Measurements from ENCODE around the gene LRRC25.
A peak's percentile ranks its signal among the peaks of the same experiment; 100 is the strongest.
"Not testable (repeated sequence)": the region's sequence is repeated elsewhere in the genome, so short reads cannot be mapped to it uniquely, and the experiment has no call there.

Gene LRRC25

DNA sequence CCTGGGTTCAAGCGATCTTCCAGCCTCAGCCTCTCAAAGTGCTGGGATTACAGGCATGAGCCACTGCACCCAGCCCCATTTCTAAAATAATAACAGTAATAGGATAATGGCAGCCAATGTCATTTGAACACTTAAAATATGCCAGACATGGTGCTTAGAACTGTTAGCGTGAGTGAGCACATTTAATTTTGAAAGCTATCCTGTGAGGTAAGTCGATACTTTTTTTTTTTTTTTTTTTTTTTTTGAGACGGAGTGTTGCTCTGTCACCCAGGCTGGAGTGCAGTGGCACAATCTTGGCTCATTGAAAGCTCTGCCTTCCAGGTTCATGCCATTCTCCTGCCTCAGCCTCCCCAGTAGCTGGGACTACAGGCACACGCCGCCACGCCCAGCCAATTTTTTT is 42.7 kb downstream of the LRRC25 start:
- POLR2A ChIA-PET; H3K9me3 ChIP-seq (ENCODE audit: control extremely low read depth in 1 of 5, control insufficient read depth in 4 of 5, insufficient read depth in 2 of 5, low read depth in 1 of 5, low read length in 4 of 5); H3K4me3 ChIP-seq (ENCODE audit: control insufficient read depth in 1 of 7, extremely low read depth in 1 of 7, insufficient read depth in 4 of 7, low read depth in 2 of 7, low read length in 6 of 7); DNase-seq; H3K27ac ChIP-seq (ENCODE audit: insufficient read depth in 1 of 2, low read depth in 1 of 2, low read length in 2 of 2, poor library complexity in 1 of 2, severe bottlenecking in 2 of 2); H3K27me3 ChIP-seq (replicated peaks in 2 of 5; ENCODE audit: control insufficient read depth in 4 of 5, insufficient read depth in 5 of 5, low read length in 4 of 5); H3K4me1 ChIP-seq (ENCODE audit: control extremely low read depth in 1 of 4, control insufficient read depth in 4 of 4, insufficient read depth in 4 of 4, low read length in 3 of 4): not testable (repeated sequence)
- peaks cover 19 to 49% (median 29%) of the 10 kb centered on the region in 4 experiments for H3K36me3 ChIP-seq (ENCODE audit: control insufficient read depth in 4 of 4, insufficient read depth in 4 of 4, low read length in 3 of 4)
- WGBS (ENCODE audit: insufficient coverage) = 93% methylated on average over 2 of the region's 7 CpGs
- CTCF ChIA-PET = interaction anchor here (0.8 to 4.1 kb wide), 5 partner anchors 8 to 56 kb away, joined by 3 to 16 read pairs (median 3); no protein-coding TSS in a partner anchor

DNA sequence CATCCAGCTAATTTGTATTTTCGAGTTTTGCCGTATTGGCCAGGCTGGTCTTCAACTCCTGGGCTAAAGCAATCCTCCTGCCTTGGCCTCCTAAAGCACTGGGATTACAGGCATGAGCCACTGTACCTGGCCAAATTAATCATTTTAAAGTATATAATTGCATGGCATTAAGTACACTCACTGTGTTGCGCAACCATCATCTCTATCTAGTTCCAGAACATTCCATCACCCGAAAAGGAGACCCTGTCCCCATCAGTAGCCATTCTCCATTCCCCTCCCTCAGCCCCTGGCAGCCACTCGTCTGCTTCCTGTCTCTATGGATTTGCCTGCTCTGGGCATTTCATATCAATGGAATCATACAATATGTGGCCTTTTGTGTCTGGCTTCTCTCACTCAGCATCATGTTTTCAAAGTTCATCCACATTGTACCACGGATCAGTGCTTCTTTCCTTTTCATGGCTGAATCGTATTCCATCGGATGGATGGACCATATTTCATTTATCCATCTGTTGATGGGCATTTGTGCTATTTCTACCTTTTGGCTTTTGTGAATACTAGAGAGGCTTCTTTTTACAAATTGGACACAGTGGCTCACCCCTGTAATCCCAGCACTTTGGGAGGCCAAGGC is 43.9 kb downstream of the LRRC25 start:
- H3K4me1 ChIP-seq (ENCODE audit: control extremely low read depth in 1 of 4, control insufficient read depth in 4 of 4, insufficient read depth in 4 of 4, low read length in 3 of 4) = no peaks in the 10 kb centered on the region
- H3K27me3 ChIP-seq (replicated peaks in 2 of 5; ENCODE audit: control insufficient read depth in 4 of 5, insufficient read depth in 5 of 5, low read length in 4 of 5) = no peaks in the 10 kb centered on the region
- H3K27ac ChIP-seq (ENCODE audit: insufficient read depth in 1 of 2, low read depth in 1 of 2, low read length in 2 of 2, poor library complexity in 1 of 2, severe bottlenecking in 2 of 2) = no peak overlapping the region
- WGBS (ENCODE audit: insufficient coverage) = 98% methylated on average over 6 of the region's 8 CpGs
- H3K9me3 ChIP-seq (ENCODE audit: control extremely low read depth in 1 of 5, control insufficient read depth in 4 of 5, insufficient read depth in 2 of 5, low read depth in 1 of 5, low read length in 4 of 5) = peaks cover 0 to 4% (median 0%) of the 10 kb centered on the region in 5 experiments
- ChIA-PET POLR2A (no interaction called here), CTCF (interaction anchor here (0.9 to 4.1 kb wide), 4 partner anchors 35 to 58 kb away, joined by 3 to 16 read pairs (median 4); no protein-coding TSS in a partner anchor)
- DNase-seq = no peak
- H3K4me3 ChIP-seq (ENCODE audit: control insufficient read depth in 1 of 7, extremely low read depth in 1 of 7, insufficient read depth in 4 of 7, low read depth in 2 of 7, low read length in 6 of 7) = no peak overlapping the region
- H3K36me3 ChIP-seq (ENCODE audit: control insufficient read depth in 4 of 4, insufficient read depth in 4 of 4, low read length in 3 of 4) = peaks cover 17 to 38% (median 25%) of the 10 kb centered on the region in 4 experiments

DNA sequence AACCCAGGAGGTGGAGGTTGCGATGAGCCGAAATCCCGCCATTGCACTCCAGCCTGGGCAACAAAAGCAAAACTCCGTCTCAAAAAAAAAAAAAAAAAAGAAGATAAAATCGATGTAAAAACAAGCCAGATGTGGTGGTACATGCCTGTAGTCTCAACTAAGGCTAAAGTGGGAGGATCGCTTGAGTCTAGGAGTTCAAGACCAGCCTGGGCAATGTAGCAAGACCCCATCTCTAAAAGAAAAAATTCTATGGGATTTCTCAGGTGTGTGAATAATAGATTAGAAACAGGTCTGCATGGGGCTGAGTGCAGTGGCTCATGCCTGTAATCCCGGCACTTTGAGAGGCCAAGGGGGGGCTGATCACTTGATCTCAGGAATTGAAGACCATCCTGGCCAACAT is 45.9 kb downstream of the LRRC25 start:
- Histone ChIP-seq H3K4me3 (ENCODE audit: control insufficient read depth in 1 of 7, extremely low read depth in 1 of 7, insufficient read depth in 4 of 7, low read depth in 2 of 7, low read length in 6 of 7) (no peak overlapping the region), H3K9me3 (ENCODE audit: control extremely low read depth in 1 of 5, control insufficient read depth in 4 of 5, insufficient read depth in 2 of 5, low read depth in 1 of 5, low read length in 4 of 5) (no peaks in the 10 kb centered on the region), H3K36me3 (ENCODE audit: control insufficient read depth in 4 of 4, insufficient read depth in 4 of 4, low read length in 3 of 4) (peaks cover 8 to 31% (median 16%) of the 10 kb centered on the region in 4 experiments), H3K27me3 (replicated peaks in 2 of 5; ENCODE audit: control insufficient read depth in 4 of 5, insufficient read depth in 5 of 5, low read length in 4 of 5) (no peaks in the 10 kb centered on the region), H3K4me1 (ENCODE audit: control extremely low read depth in 1 of 4, control insufficient read depth in 4 of 4, insufficient read depth in 4 of 4, low read length in 3 of 4) (no peaks in the 10 kb centered on the region), H3K27ac (ENCODE audit: insufficient read depth in 1 of 2, low read depth in 1 of 2, low read length in 2 of 2, poor library complexity in 1 of 2, severe bottlenecking in 2 of 2) (no peak overlapping the region)
- ChIA-PET CTCF (interaction anchor here (1.0 to 6.1 kb wide), 4 partner anchors 9 to 61 kb away, joined by 3 to 100 read pairs (median 30); partner anchors contain the start of gene LRRC25), POLR2A (no interaction called here)
- WGBS (ENCODE audit: insufficient coverage) = 100% methylated on average over 5 of the region's 7 CpGs
- no peak for DNase-seq

DNA sequence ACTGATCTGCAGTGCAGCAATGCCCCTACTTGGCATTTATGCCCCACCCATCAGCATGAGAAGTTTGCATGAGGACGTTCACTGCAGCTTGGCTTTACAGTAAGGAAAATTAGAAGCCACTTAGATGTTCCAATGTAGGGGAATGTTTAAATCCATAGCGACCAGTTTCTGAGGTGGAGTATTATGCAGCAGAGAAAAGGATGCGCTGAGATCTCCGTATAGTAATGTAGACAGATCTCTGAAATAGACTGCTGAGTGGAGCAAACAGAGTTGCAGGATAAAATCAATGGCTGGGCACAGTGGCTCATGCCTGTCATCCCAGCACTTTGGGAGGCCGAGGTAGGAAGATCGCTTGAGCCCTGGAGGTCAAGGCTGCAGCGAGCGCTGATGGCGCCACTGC is 46.9 kb downstream of the LRRC25 start:
- DNase-seq = no peak
- H3K9me3 ChIP-seq (ENCODE audit: control extremely low read depth in 1 of 5, control insufficient read depth in 4 of 5, insufficient read depth in 2 of 5, low read depth in 1 of 5, low read length in 4 of 5) = no peaks in the 10 kb centered on the region
- no peak overlapping the region for H3K4me3 ChIP-seq (ENCODE audit: control insufficient read depth in 1 of 7, extremely low read depth in 1 of 7, insufficient read depth in 4 of 7, low read depth in 2 of 7, low read length in 6 of 7)
- H3K27me3 ChIP-seq (replicated peaks in 2 of 5; ENCODE audit: control insufficient read depth in 4 of 5, insufficient read depth in 5 of 5, low read length in 4 of 5) = no peaks in the 10 kb centered on the region
- no peak overlapping the region for H3K27ac ChIP-seq (ENCODE audit: insufficient read depth in 1 of 2, low read depth in 1 of 2, low read length in 2 of 2, poor library complexity in 1 of 2, severe bottlenecking in 2 of 2)
- ChIA-PET CTCF (interaction anchor here (0.5 to 6.1 kb wide), 15 partner anchors 9 to 240 kb away, joined by 3 to 100 read pairs (median 4); partner anchors contain the start of genes GDF15 and LRRC25), POLR2A (no interaction called here)
- WGBS (ENCODE audit: insufficient coverage) = 86% methylated on average over 8 of the region's 9 CpGs
- peaks cover 10 to 24% (median 11%) of the 10 kb centered on the region in 4 experiments for H3K36me3 ChIP-seq (ENCODE audit: control insufficient read depth in 4 of 4, insufficient read depth in 4 of 4, low read length in 3 of 4)
- H3K4me1 ChIP-seq (ENCODE audit: control extremely low read depth in 1 of 4, control insufficient read depth in 4 of 4, insufficient read depth in 4 of 4, low read length in 3 of 4) = no peaks in the 10 kb centered on the region

DNA sequence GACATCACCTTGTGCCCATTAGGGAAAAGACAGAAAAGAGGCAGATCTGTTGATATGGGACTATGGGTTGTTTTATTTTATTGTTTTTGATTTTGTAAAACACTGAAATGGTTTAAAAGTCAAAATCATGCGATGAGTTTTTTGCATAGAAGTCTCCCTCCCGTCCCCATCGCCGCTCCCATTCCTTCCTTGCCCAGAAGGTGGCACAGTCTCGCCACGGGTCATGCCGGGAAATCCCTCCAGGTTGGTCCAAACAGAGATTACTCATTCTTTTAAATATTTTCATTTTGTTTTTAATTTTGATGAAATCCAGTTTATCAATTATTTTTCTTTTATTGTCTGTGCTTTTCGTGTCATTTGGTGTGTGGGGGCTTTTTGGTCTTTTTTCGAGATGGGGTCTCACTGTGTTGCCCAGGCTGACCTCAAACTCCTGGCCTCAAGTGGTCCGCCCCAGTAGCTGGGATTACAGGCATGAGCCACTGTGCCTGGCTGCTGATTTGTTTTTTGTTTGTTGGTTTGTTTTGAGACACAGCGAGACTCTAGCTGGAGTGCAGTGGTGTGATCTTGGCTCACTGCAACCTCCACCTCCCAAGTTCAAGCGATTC is 47.8 kb downstream of the LRRC25 start:
- no peak overlapping the region for H3K27ac ChIP-seq (ENCODE audit: insufficient read depth in 1 of 2, low read depth in 1 of 2, low read length in 2 of 2, poor library complexity in 1 of 2, severe bottlenecking in 2 of 2)
- H3K4me1 ChIP-seq (ENCODE audit: control extremely low read depth in 1 of 4, control insufficient read depth in 4 of 4, insufficient read depth in 4 of 4, low read length in 3 of 4) = no peaks in the 10 kb centered on the region
- ChIA-PET POLR2A (no interaction called here), CTCF (interaction anchor here (0.5 to 6.1 kb wide), 23 partner anchors 8 to 241 kb away, joined by 3 to 100 read pairs (median 3); partner anchors contain the start of genes GDF15 and JUND)
- H3K36me3 ChIP-seq (ENCODE audit: control insufficient read depth in 4 of 4, insufficient read depth in 4 of 4, low read length in 3 of 4) = peaks cover 9 to 29% (median 14%) of the 10 kb centered on the region in 4 experiments
- no peak overlapping the region for H3K4me3 ChIP-seq (ENCODE audit: control insufficient read depth in 1 of 7, extremely low read depth in 1 of 7, insufficient read depth in 4 of 7, low read depth in 2 of 7, low read length in 6 of 7)
- DNase-seq = peak; percentile 54 to 79 (median 73)
- H3K9me3 ChIP-seq (ENCODE audit: control extremely low read depth in 1 of 5, control insufficient read depth in 4 of 5, insufficient read depth in 2 of 5, low read depth in 1 of 5, low read length in 4 of 5) = no peaks in the 10 kb centered on the region
- no peaks in the 10 kb centered on the region for H3K27me3 ChIP-seq (replicated peaks in 2 of 5; ENCODE audit: control insufficient read depth in 4 of 5, insufficient read depth in 5 of 5, low read length in 4 of 5)
- 36% methylated on average over 5 of the region's 12 CpGs for WGBS (ENCODE audit: insufficient coverage)

GRCh38 chr19:18348818-18349339 is 48.5 kb downstream of the LRRC25 start:
- H3K36me3 ChIP-seq (ENCODE audit: control insufficient read depth in 4 of 4, insufficient read depth in 4 of 4, low read length in 3 of 4) = peaks cover 9 to 34% (median 19%) of the 10 kb centered on the region in 4 experiments
- H3K27ac ChIP-seq (ENCODE audit: insufficient read depth in 1 of 2, low read depth in 1 of 2, low read length in 2 of 2, poor library complexity in 1 of 2, severe bottlenecking in 2 of 2); H3K4me3 ChIP-seq (ENCODE audit: control insufficient read depth in 1 of 7, extremely low read depth in 1 of 7, insufficient read depth in 4 of 7, low read depth in 2 of 7, low read length in 6 of 7); H3K4me1 ChIP-seq (ENCODE audit: control extremely low read depth in 1 of 4, control insufficient read depth in 4 of 4, insufficient read depth in 4 of 4, low read length in 3 of 4); POLR2A ChIA-PET; H3K27me3 ChIP-seq (replicated peaks in 2 of 5; ENCODE audit: control insufficient read depth in 4 of 5, insufficient read depth in 5 of 5, low read length in 4 of 5); DNase-seq; H3K9me3 ChIP-seq (ENCODE audit: control extremely low read depth in 1 of 5, control insufficient read depth in 4 of 5, insufficient read depth in 2 of 5, low read depth in 1 of 5, low read length in 4 of 5): not testable (repeated sequence)
- 100% methylated on average over 6 of the region's 6 CpGs for WGBS (ENCODE audit: insufficient coverage)
- CTCF ChIA-PET = interaction anchor here (0.8 to 6.1 kb wide), 14 partner anchors 11 to 71 kb away, joined by 3 to 100 read pairs (median 5); partner anchors contain the start of genes GDF15 and JUND

DNA sequence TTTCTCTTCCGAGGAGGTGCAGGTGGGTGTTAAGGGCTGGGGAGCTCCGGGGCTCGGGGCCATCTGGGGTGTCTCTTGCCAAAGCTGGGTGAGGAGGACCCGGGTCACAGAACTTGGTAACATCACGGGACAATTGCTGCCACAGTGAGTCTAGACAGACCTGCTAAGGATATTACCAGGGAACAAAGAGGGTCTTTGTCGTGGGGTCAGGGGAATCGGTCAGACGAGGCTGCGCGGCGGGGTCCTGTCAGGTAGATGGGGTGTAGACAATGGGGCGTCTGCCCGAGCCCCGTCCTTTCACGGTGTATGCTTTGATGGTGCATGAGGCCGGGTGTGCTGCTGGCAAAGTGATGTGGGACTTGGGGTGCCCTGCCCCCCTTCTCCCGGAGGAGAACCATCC is 49.3 kb downstream of the LRRC25 start:
- Histone ChIP-seq H3K27me3 (replicated peaks in 2 of 5; ENCODE audit: control insufficient read depth in 4 of 5, insufficient read depth in 5 of 5, low read length in 4 of 5) (no peaks in the 10 kb centered on the region), H3K36me3 (ENCODE audit: control insufficient read depth in 4 of 4, insufficient read depth in 4 of 4, low read length in 3 of 4) (peaks cover 6 to 34% (median 18%) of the 10 kb centered on the region in 4 experiments), H3K27ac (ENCODE audit: insufficient read depth in 1 of 2, low read depth in 1 of 2, low read length in 2 of 2, poor library complexity in 1 of 2, severe bottlenecking in 2 of 2) (no peak overlapping the region), H3K9me3 (ENCODE audit: control extremely low read depth in 1 of 5, control insufficient read depth in 4 of 5, insufficient read depth in 2 of 5, low read depth in 1 of 5, low read length in 4 of 5) (no peaks in the 10 kb centered on the region), H3K4me3 (ENCODE audit: control insufficient read depth in 1 of 7, extremely low read depth in 1 of 7, insufficient read depth in 4 of 7, low read depth in 2 of 7, low read length in 6 of 7) (no peak overlapping the region), H3K4me1 (ENCODE audit: control extremely low read depth in 1 of 4, control insufficient read depth in 4 of 4, insufficient read depth in 4 of 4, low read length in 3 of 4) (no peaks in the 10 kb centered on the region)
- POLR2A ChIA-PET = no interaction called here
- DNase-seq = no peak
- WGBS (ENCODE audit: insufficient coverage) = 99% methylated on average over 12 of the region's 17 CpGs
- CTCF ChIA-PET = interaction anchor here (1.2 to 6.1 kb wide), 10 partner anchors 10 to 125 kb away, joined by 3 to 100 read pairs (median 14); no protein-coding TSS in a partner anchor

All from common myeloid progenitor, CD34-positive (primary cell).